Measurements from ENCODE around the gene FAM193B. TPM values are rescaled to one million over a fixed set of nuclear protein-coding genes. Genes with fewer than 3 reads are reported as not detected.

The FAM193B gene
- total RNA-seq, 1 donor from 2014 or later = 165 TPM

GRCh38 chr5:177592010-177592834 is 37.9 kb upstream of the FAM193B start, which contains the start of gene TMED9:
TSS of gene TMED9 (plus strand) at chr5:177592203. CDS start at chr5:177592215, 12 bp downstream.
- DNase-seq (ENCODE audit: low spot score, unreplicated experiment) = peak; percentile 77
- peaks cover 10% of the 10 kb centered on the region for H3K36me3 Mint-ChIP-seq (ENCODE audit: insufficient read depth)
- peaks cover 33% of the 10 kb centered on the region for H3K4me1 Mint-ChIP-seq (ENCODE audit: low read depth)
- H3K4me3 Mint-ChIP-seq (ENCODE audit: low read depth) = peak within 1 kb of the TSS; percentile 96
- peaks cover 3% of the 10 kb centered on the region for H3K27me3 Mint-ChIP-seq
- TF ChIP-seq, protein P1, sequence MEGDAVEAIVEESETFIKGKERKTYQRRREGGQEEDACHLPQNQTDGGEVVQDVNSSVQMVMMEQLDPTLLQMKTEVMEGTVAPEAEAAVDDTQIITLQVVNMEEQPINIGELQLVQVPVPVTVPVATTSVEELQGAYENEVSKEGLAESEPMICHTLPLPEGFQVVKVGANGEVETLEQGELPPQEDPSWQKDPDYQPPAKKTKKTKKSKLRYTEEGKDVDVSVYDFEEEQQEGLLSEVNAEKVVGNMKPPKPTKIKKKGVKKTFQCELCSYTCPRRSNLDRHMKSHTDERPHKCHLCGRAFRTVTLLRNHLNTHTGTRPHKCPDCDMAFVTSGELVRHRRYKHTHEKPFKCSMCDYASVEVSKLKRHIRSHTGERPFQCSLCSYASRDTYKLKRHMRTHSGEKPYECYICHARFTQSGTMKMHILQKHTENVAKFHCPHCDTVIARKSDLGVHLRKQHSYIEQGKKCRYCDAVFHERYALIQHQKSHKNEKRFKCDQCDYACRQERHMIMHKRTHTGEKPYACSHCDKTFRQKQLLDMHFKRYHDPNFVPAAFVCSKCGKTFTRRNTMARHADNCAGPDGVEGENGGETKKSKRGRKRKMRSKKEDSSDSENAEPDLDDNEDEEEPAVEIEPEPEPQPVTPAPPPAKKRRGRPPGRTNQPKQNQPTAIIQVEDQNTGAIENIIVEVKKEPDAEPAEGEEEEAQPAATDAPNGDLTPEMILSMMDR (IDR thresholded peaks at IDR 0.05; ENCODE audit: unreplicated experiment) = no peak
- H3K27ac Mint-ChIP-seq = peak within 1 kb of the TSS; percentile 96
- no peaks in the 10 kb centered on the region for H3K9me3 Mint-ChIP-seq (ENCODE audit: low read depth)

DNA sequence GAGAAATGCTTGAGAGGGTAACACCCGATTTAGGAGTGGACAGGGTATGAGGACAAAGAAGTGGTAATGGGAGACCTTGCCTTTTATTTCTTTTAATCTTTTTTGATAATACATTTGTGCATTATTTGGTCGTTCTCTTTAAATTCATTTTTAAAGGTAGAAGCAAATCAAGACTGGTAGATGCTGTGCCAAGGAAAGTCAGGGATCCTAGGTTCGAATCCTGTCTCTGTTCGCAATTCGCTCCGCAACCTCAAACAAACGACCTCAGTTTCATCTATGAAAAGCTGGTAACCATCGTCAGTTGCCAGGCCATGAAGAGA is 37.3 kb upstream of the FAM193B start:
- Mint-ChIP-seq H3K9me3 (ENCODE audit: low read depth) (no peaks in the 10 kb centered on the region), H3K27me3 (peaks cover 3% of the 10 kb centered on the region), H3K27ac (peak overlapping the region; percentile 9), H3K36me3 (ENCODE audit: insufficient read depth) (peaks cover 8% of the 10 kb centered on the region), H3K4me1 (ENCODE audit: low read depth) (peaks cover 33% of the 10 kb centered on the region), H3K4me3 (ENCODE audit: low read depth) (peak overlapping the region; percentile 96)
- no peak for DNase-seq (ENCODE audit: low spot score, unreplicated experiment)
- TF ChIP-seq, protein P1 (IDR thresholded peaks at IDR 0.05; ENCODE audit: unreplicated experiment) = no peak

DNA sequence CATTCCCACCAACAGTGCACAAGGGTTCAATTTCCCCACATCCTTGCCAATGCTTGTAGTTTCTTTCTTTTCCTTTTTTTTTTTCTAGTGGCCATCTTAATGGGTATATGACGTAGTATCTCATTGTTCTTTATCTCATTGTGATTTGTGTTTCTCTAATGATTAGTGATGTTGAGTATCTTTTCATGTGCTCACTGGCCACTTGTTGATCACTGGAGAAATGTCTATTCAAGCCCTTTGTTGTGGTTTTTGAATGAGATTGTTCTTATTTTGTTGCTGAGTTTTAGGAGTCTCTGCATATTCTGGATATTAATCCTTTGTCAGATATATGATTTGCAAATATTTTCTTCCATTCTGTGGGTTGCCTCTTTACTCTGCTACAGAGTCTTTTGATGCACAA is 36.0 kb upstream of the FAM193B start:
- no peaks in the 10 kb centered on the region for H3K9me3 Mint-ChIP-seq (ENCODE audit: low read depth)
- no peak for DNase-seq (ENCODE audit: low spot score, unreplicated experiment)
- no peaks in the 10 kb centered on the region for H3K36me3 Mint-ChIP-seq (ENCODE audit: insufficient read depth)
- H3K27ac Mint-ChIP-seq = no peak overlapping the region
- peaks cover 10% of the 10 kb centered on the region for H3K27me3 Mint-ChIP-seq
- peaks cover 33% of the 10 kb centered on the region for H3K4me1 Mint-ChIP-seq (ENCODE audit: low read depth)
- H3K4me3 Mint-ChIP-seq (ENCODE audit: low read depth) = peak overlapping the region; percentile 2
- TF ChIP-seq, protein P1 (IDR thresholded peaks at IDR 0.05; ENCODE audit: unreplicated experiment) = no peak

GRCh38 chr5:177588413-177588909 is 34.1 kb upstream of the FAM193B start:
- no peaks in the 10 kb centered on the region for H3K36me3 Mint-ChIP-seq (ENCODE audit: insufficient read depth)
- H3K27me3 Mint-ChIP-seq = peaks cover 26% of the 10 kb centered on the region
- peak overlapping the region; percentile 82 for H3K27ac Mint-ChIP-seq
- H3K4me1 Mint-ChIP-seq (ENCODE audit: low read depth) = peaks cover 32% of the 10 kb centered on the region
- TF ChIP-seq, protein P1 (IDR thresholded peaks at IDR 0.05; ENCODE audit: unreplicated experiment) = peak; percentile 10
- H3K4me3 Mint-ChIP-seq (ENCODE audit: low read depth) = peak overlapping the region; percentile 45
- peak; percentile 30 for DNase-seq (ENCODE audit: low spot score, unreplicated experiment)
- no peaks in the 10 kb centered on the region for H3K9me3 Mint-ChIP-seq (ENCODE audit: low read depth)

GRCh38 chr5:177578316-177578715 is 24.0 kb upstream of the FAM193B start:
- Mint-ChIP-seq H3K4me3 (ENCODE audit: low read depth) (no peak overlapping the region), H3K27ac (no peak overlapping the region), H3K9me3 (ENCODE audit: low read depth) (no peaks in the 10 kb centered on the region), H3K4me1 (ENCODE audit: low read depth) (peaks cover 4% of the 10 kb centered on the region), H3K36me3 (ENCODE audit: insufficient read depth) (no peaks in the 10 kb centered on the region), H3K27me3 (peaks cover 22% of the 10 kb centered on the region)
- TF ChIP-seq, protein P1 (IDR thresholded peaks at IDR 0.05; ENCODE audit: unreplicated experiment) = no peak
- DNase-seq (ENCODE audit: low spot score, unreplicated experiment) = no peak
